Measurements from ENCODE around the gene TAOK1. TPM values are rescaled to one million over a fixed set of nuclear protein-coding genes. Genes with fewer than 3 reads are reported as not detected.

TAOK1 gene
- total and polyA plus RNA-seq, 2 donors (not counting 1 experiment from before 2014, with no cell fraction given), result 9.8 to 80.7 TPM

GRCh38 chr17:29346462-29346861 lies 43.7 kb upstream of the TAOK1 start:
- ATAC-seq (ENCODE audit: low read depth), result no peak
- Histone ChIP-seq H3K4me2 (replicated peaks; ENCODE audit: low read depth, low read length, poor library complexity, severe bottlenecking) (no peak overlapping the region), H3K79me2 (ENCODE audit: control insufficient read depth, insufficient read depth, low read length) (no peaks in the 10 kb centered on the region), H2AFZ (ENCODE audit: insufficient read depth, low read depth, low read length, poor library complexity, severe bottlenecking) (no peak overlapping the region), H3K4me1 (ENCODE audit: control insufficient read depth in 2 of 2, insufficient read depth in 2 of 2, low read length in 2 of 2) (peaks cover 8 to 13% of the 10 kb centered on the region in 2 donors), H3K27me3 (replicated peaks in 1 of 4; ENCODE audit: control extremely low read depth in 1 of 4, control insufficient read depth in 3 of 4, insufficient read depth in 4 of 4, low read length in 3 of 4) (no peaks in the 10 kb centered on the region), H3K4me3 (ENCODE audit: control extremely low read depth in 1 of 5, extremely low read depth in 1 of 5, insufficient read depth in 1 of 5, low read depth in 2 of 5, low read length in 4 of 5) (no peak overlapping the region), H3K9me3 (ENCODE audit: control extremely low read depth in 1 of 3, control insufficient read depth in 2 of 3, insufficient read depth in 1 of 3, low read length in 2 of 3) (no peaks in the 10 kb centered on the region), H4K20me1 (ENCODE audit: control insufficient read depth, insufficient read depth, low read length, poor library complexity, severe bottlenecking) (no peaks in the 10 kb centered on the region), H3K36me3 (replicated peaks in 1 of 2; ENCODE audit: control extremely low read depth in 1 of 2, control insufficient read depth in 1 of 2, extremely low read depth in 1 of 2, insufficient read depth in 2 of 2, low read length in 1 of 2) (no peaks in the 10 kb centered on the region), H3K27ac (ENCODE audit: low read length in 2 of 2) (no peak overlapping the region), H3K9ac (ENCODE audit: low read length) (no peak overlapping the region)
- peaks cover 10% of the 10 kb centered on the region for H3K4me1 Mint-ChIP-seq
- ChIA-PET CTCF (interaction anchor here (0.7 kb wide), 1 partner anchor 68 kb away, joined by 3 read pairs; no protein-coding TSS in a partner anchor), POLR2A (no interaction called here)
- H3K9me3 Mint-ChIP-seq (ENCODE audit: insufficient read depth), result no peaks in the 10 kb centered on the region
- no peak for DNase-seq
- H3K27me3 Mint-ChIP-seq, result peaks cover 6% of the 10 kb centered on the region
- no peak overlapping the region for H3K27ac Mint-ChIP-seq
- WGBS (ENCODE audit: insufficient coverage), result 84% methylated on average over 4 of the region's 6 CpGs
- intact Hi-C loops (cut with micrococcal nuclease), result no loop called here
- no peak overlapping the region for H3K4me3 Mint-ChIP-seq
- no peak for TF ChIP-seq CTCF (IDR thresholded peaks at IDR 0.05)
- no peak for TF ChIP-seq EZH2 (IDR thresholded peaks at IDR 0.05; ENCODE audit: borderline replicate concordance, insufficient read depth, low read depth, low read length, poor library complexity, severe bottlenecking)

GRCh38 chr17:29347831-29348629 lies 42.1 kb upstream of the TAOK1 start:
- H3K4me1 ChIP-seq (ENCODE audit: control insufficient read depth in 2 of 2, insufficient read depth in 2 of 2, low read length in 2 of 2), result no peaks in the 10 kb centered on the region
- WGBS (ENCODE audit: insufficient coverage), result no CpG with 5 or more reads among the region's 3 CpGs
- no peak overlapping the region for H3K9ac ChIP-seq (ENCODE audit: low read length)
- H3K9me3 ChIP-seq (ENCODE audit: control extremely low read depth in 1 of 3, control insufficient read depth in 2 of 3, insufficient read depth in 1 of 3, low read length in 2 of 3), result no peaks in the 10 kb centered on the region
- H3K9me3 Mint-ChIP-seq (ENCODE audit: insufficient read depth), result no peaks in the 10 kb centered on the region
- no peak overlapping the region for H2AFZ ChIP-seq (ENCODE audit: insufficient read depth, low read depth, low read length, poor library complexity, severe bottlenecking)
- no peaks in the 10 kb centered on the region for H3K27me3 ChIP-seq (replicated peaks in 1 of 4; ENCODE audit: control extremely low read depth in 1 of 4, control insufficient read depth in 3 of 4, insufficient read depth in 4 of 4, low read length in 3 of 4)
- no peak overlapping the region for H3K27ac ChIP-seq (ENCODE audit: low read length in 2 of 2)
- no peaks in the 10 kb centered on the region for H3K36me3 ChIP-seq (replicated peaks in 1 of 2; ENCODE audit: control extremely low read depth in 1 of 2, control insufficient read depth in 1 of 2, extremely low read depth in 1 of 2, insufficient read depth in 2 of 2, low read length in 1 of 2)
- no peak for TF ChIP-seq CTCF (IDR thresholded peaks at IDR 0.05)
- no peak for TF ChIP-seq EZH2 (IDR thresholded peaks at IDR 0.05; ENCODE audit: borderline replicate concordance, insufficient read depth, low read depth, low read length, poor library complexity, severe bottlenecking)
- ATAC-seq (ENCODE audit: low read depth) (no peak), DNase-seq (no peak)
- H3K4me2 ChIP-seq (replicated peaks; ENCODE audit: low read depth, low read length, poor library complexity, severe bottlenecking), result no peak overlapping the region
- CTCF ChIA-PET, result interaction anchor here (1.7 kb wide), 1 partner anchor 22 kb away, joined by 10 read pairs; no protein-coding TSS in a partner anchor
- no peaks in the 10 kb centered on the region for H3K79me2 ChIP-seq (ENCODE audit: control insufficient read depth, insufficient read depth, low read length)
- POLR2A ChIA-PET, result no interaction called here
- no peak overlapping the region for H3K4me3 Mint-ChIP-seq
- H4K20me1 ChIP-seq (ENCODE audit: control insufficient read depth, insufficient read depth, low read length, poor library complexity, severe bottlenecking), result no peaks in the 10 kb centered on the region
- H3K4me3 ChIP-seq (ENCODE audit: control extremely low read depth in 1 of 5, extremely low read depth in 1 of 5, insufficient read depth in 1 of 5, low read depth in 2 of 5, low read length in 4 of 5), result no peak overlapping the region
- intact Hi-C loops (cut with micrococcal nuclease), result no loop called here
- no peaks in the 10 kb centered on the region for H3K4me1 Mint-ChIP-seq
- no peak overlapping the region for H3K27ac Mint-ChIP-seq
- H3K27me3 Mint-ChIP-seq, result peaks cover 6% of the 10 kb centered on the region

Measured in B cell (primary cell).